Measurements from ENCODE around the gene PNMT. TPM values are rescaled to one million over a fixed set of nuclear protein-coding genes. Genes with fewer than 3 reads are reported as not detected.

The PNMT gene
- total RNA-seq, 1 donor from 2014 or later, result 3.9 TPM

DNA sequence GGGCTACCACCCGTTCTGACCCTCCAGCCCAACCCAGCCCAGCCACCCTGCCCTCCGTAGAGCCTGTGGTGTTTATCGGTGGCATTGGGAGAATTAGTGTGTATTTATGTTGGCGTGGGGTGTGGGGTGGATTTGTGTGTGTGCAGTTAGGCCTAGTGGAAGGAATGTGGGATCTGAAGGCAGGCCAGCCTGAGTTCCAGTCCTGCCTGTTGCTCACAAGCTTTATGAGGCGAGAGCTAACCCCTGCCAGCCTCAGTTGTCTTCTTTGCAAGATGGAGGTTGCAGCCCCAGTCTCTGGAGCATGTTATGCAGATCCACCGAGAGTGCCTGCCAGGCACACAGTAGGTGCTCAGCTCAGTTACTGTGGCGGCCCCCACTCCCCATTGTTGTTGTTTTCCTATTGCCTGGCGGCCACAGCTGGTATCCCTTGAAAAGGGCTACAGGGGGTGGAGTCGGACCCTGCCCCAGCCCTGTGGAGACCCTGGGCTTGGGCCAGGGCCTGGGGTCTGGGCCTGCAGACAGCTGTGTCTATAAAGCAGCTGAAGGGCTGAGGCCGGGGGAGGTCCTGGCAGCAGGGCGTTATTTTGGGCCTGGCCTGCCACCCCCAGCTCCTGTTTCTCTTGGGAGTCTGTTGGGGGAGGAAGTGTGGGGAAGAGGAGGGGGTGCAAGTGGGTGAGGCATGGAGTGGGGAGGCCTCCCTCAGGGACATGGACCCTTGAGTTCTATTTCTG lies 36.7 kb downstream of the PNMT start:
- H3K4me1 ChIP-seq, result peaks cover 62% of the 10 kb centered on the region

DNA sequence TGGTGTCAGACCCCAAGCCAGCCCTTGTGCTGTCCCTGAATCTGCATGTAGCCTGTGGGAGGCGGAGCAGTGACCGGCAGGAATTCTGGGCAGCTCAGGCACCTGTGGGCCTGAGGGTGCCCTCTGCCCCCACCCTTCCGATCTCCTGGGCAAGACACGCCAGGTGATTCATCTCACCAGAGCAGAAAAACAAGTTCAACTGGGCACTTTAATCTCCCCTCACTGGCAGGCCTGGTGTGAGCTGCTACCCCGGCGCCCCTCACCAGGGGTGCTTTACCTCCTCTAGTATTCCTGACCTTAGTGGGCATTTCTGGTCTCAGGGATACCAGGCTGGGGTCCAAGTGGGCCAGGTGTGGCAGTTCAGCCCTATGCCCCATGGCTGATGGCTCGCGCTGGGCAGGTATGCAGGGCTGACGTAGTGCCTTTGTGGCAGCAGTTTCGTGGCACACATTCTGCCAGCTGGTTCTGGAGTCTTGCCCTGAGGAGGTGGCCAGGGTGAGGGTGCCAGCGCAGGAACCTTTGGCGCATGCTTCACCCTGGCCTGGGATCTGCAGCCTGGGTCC lies 37.6 kb downstream of the PNMT start:
- H3K4me1 ChIP-seq, result peaks cover 62% of the 10 kb centered on the region

More for the DNA sequence above, 36.7 kb downstream of the PNMT start:
- DNase-seq, result no peak
- Histone ChIP-seq H3K36me3 (peaks cover 32% of the 10 kb centered on the region), H3K27ac (peak overlapping the region; percentile 76), H3K27me3 (ENCODE audit: low read depth) (peaks cover 5% of the 10 kb centered on the region), H3K4me3 (no peak overlapping the region), H3K9me3 (no peaks in the 10 kb centered on the region)
- intact Hi-C loops (cut with DNase I), result no loop called here
- TF ChIP-seq, protein P1, sequence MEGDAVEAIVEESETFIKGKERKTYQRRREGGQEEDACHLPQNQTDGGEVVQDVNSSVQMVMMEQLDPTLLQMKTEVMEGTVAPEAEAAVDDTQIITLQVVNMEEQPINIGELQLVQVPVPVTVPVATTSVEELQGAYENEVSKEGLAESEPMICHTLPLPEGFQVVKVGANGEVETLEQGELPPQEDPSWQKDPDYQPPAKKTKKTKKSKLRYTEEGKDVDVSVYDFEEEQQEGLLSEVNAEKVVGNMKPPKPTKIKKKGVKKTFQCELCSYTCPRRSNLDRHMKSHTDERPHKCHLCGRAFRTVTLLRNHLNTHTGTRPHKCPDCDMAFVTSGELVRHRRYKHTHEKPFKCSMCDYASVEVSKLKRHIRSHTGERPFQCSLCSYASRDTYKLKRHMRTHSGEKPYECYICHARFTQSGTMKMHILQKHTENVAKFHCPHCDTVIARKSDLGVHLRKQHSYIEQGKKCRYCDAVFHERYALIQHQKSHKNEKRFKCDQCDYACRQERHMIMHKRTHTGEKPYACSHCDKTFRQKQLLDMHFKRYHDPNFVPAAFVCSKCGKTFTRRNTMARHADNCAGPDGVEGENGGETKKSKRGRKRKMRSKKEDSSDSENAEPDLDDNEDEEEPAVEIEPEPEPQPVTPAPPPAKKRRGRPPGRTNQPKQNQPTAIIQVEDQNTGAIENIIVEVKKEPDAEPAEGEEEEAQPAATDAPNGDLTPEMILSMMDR (IDR thresholded peaks at IDR 0.05), result peak; percentile 23
- peak; percentile 21 to 28 for ATAC-seq

DNA sequence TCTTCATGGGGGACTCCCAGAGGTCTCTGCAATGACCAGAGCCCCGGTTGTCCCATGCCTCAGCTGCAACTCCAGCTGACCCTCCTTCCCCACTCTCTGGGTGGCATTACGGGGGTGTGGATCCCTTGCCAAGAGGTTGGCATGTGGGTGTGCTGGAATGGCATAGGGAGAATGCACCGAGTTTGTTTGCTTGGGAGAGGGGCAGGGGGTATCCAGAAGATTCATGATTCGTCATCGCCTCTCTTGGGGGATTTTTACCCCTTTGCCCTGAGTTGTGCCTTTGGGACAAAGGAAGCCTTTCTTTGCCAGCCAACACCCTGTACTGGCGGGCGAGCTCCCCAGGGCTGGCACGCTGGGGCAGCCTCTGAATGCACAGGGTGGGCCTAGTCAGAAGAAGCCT lies 38.1 kb downstream of the PNMT start:
- ATAC-seq (no peak), DNase-seq (no peak)
- Histone ChIP-seq H3K27ac (peak overlapping the region; percentile 76), H3K36me3 (peaks cover 46% of the 10 kb centered on the region), H3K27me3 (ENCODE audit: low read depth) (no peaks in the 10 kb centered on the region), H3K4me1 (peaks cover 58% of the 10 kb centered on the region), H3K4me3 (no peak overlapping the region), H3K9me3 (no peaks in the 10 kb centered on the region)
- intact Hi-C loops (cut with DNase I), result no loop called here
- TF ChIP-seq, protein P1 (IDR thresholded peaks at IDR 0.05), result no peak

More for the DNA sequence above, 37.6 kb downstream of the PNMT start:
- peak overlapping the region; percentile 76 for H3K27ac ChIP-seq
- intact Hi-C loops (cut with DNase I), result no loop called here
- no peaks in the 10 kb centered on the region for H3K9me3 ChIP-seq
- TF ChIP-seq, protein P1 (IDR thresholded peaks at IDR 0.05), result no peak
- peaks cover 41% of the 10 kb centered on the region for H3K36me3 ChIP-seq
- ATAC-seq, result peak; percentile 90
- DNase-seq, result peak; percentile 86
- no peaks in the 10 kb centered on the region for H3K27me3 ChIP-seq (ENCODE audit: low read depth)
- peak overlapping the region; percentile 27 for H3K4me3 ChIP-seq

DNA sequence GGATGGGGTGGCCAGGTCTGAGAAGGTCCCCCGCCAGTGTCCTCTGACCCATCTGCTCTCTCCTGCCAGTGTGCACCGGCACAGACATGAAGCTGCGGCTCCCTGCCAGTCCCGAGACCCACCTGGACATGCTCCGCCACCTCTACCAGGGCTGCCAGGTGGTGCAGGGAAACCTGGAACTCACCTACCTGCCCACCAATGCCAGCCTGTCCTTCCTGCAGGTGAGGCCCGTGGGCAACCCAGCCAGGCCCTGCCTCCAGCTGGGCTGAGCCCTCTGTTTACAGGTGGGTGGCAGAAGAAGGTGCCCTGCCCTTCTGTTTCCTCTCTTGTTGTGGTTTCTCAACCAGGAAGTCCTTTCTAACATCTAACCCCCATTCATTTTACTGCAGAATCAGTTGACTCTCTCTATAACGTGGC lies 38.7 kb downstream of the PNMT start:
- Histone ChIP-seq H3K36me3 (peaks cover 52% of the 10 kb centered on the region), H3K27ac (peak overlapping the region; percentile 76), H3K4me3 (no peak overlapping the region), H3K4me1 (peaks cover 53% of the 10 kb centered on the region), H3K27me3 (ENCODE audit: low read depth) (no peaks in the 10 kb centered on the region), H3K9me3 (no peaks in the 10 kb centered on the region)
- intact Hi-C loops (cut with DNase I), result no loop called here
- no peak for ATAC-seq
- no peak for DNase-seq
- TF ChIP-seq, protein P1 (IDR thresholded peaks at IDR 0.05), result no peak

DNA sequence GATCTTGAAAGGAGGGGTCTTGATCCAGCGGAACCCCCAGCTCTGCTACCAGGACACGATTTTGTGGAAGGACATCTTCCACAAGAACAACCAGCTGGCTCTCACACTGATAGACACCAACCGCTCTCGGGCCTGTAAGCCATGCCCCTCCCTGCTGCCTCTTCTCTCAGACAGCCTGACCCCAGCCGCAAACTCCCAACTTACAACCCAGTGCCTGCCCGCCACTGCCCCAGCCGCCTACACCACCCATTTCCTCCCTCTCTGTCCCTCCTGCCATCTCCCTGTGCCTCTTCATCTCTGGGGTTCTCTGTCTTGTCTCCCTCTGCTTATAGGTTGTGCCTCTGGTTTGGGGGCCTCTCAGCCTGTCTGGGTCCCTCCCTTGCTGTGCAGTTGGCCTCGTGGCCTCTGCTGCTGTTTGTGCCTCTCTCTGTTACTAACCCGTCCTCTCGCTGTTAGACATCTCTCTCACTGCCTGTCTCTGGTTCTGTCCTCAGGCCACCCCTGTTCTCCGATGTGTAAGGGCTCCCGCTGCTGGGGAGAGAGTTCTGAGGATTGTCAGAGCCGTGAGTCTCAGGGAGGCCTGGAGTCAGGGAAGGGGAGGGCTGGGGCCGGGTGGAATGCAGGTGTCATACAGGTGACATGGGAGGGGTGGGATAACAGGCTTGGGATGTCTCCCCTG lies 41.2 kb downstream of the PNMT start:
- Histone ChIP-seq H3K36me3 (peaks cover 74% of the 10 kb centered on the region), H3K4me3 (no peak overlapping the region), H3K4me1 (peaks cover 28% of the 10 kb centered on the region), H3K9me3 (no peaks in the 10 kb centered on the region), H3K27ac (no peak overlapping the region), H3K27me3 (ENCODE audit: low read depth) (no peaks in the 10 kb centered on the region)
- DNase-seq (no peak), ATAC-seq (no peak)
- intact Hi-C loops (cut with DNase I), result no loop called here
- TF ChIP-seq, protein P1 (IDR thresholded peaks at IDR 0.05), result no peak
